ENCODE data around the gene NRXN3. TPM values are rescaled to one million over a fixed set of nuclear protein-coding genes. Genes with fewer than 3 reads are reported as not detected.

The NRXN3 gene
- total RNA-seq, 3 donors from 2014 or later = 2.1 to 27.3 (median 2.6) TPM

GRCh38 chr14:78202163-78202562 is 32.0 kb downstream of the NRXN3 start:
- intact Hi-C loops (cut with DNase I, micrococcal nuclease) = no loop called here
- no peak for ATAC-seq
- no peaks in the 10 kb centered on the region for H3K36me3 ChIP-seq (ENCODE audit: low read depth)
- TF ChIP-seq, protein P1, sequence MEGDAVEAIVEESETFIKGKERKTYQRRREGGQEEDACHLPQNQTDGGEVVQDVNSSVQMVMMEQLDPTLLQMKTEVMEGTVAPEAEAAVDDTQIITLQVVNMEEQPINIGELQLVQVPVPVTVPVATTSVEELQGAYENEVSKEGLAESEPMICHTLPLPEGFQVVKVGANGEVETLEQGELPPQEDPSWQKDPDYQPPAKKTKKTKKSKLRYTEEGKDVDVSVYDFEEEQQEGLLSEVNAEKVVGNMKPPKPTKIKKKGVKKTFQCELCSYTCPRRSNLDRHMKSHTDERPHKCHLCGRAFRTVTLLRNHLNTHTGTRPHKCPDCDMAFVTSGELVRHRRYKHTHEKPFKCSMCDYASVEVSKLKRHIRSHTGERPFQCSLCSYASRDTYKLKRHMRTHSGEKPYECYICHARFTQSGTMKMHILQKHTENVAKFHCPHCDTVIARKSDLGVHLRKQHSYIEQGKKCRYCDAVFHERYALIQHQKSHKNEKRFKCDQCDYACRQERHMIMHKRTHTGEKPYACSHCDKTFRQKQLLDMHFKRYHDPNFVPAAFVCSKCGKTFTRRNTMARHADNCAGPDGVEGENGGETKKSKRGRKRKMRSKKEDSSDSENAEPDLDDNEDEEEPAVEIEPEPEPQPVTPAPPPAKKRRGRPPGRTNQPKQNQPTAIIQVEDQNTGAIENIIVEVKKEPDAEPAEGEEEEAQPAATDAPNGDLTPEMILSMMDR (IDR thresholded peaks at IDR 0.05) = no peak
- no peaks in the 10 kb centered on the region for H3K4me1 ChIP-seq (ENCODE audit: low read depth)
- no peak for DNase-seq
- H3K9me3 ChIP-seq = no peaks in the 10 kb centered on the region
- H3K4me3 ChIP-seq = no peak overlapping the region

GRCh38 chr14:78202976-78203375 is 32.8 kb downstream of the NRXN3 start:
- ATAC-seq (no peak), DNase-seq (no peak)
- Histone ChIP-seq H3K4me1 (ENCODE audit: low read depth) (no peaks in the 10 kb centered on the region), H3K9me3 (no peaks in the 10 kb centered on the region), H3K36me3 (ENCODE audit: low read depth) (no peaks in the 10 kb centered on the region), H3K4me3 (no peak overlapping the region)
- intact Hi-C loops (cut with DNase I, micrococcal nuclease) = no loop called here
- TF ChIP-seq, protein P1 (IDR thresholded peaks at IDR 0.05) = no peak

GRCh38 chr14:78207414-78207813 is 37.2 kb downstream of the NRXN3 start:
- intact Hi-C loops (cut with DNase I, micrococcal nuclease) = no loop called here
- Histone ChIP-seq H3K4me3 (no peak overlapping the region), H3K4me1 (ENCODE audit: low read depth) (no peaks in the 10 kb centered on the region), H3K36me3 (ENCODE audit: low read depth) (no peaks in the 10 kb centered on the region), H3K9me3 (peaks cover 3% of the 10 kb centered on the region)
- ATAC-seq (no peak), DNase-seq (no peak)
- TF ChIP-seq, protein P1 (IDR thresholded peaks at IDR 0.05) = no peak

DNA sequence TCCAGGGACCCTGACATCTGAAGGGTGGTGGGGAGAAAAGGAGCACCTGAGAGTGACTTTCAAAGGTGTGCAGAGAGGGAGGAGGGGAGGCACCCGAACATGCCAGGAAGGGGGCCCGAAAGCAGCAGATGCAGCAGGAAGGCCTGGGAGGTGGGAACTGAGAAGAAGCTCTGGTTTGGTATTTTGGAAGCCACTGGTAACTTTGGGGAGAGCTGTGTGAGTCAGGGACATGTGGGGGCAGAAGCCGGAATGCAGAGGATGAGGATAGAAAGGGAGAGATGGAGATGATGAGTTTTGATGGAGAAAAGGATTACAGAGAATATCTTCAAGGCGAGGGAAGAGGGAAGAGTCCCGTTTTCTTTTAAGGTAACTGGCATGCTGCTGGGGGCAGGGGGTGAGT is 50.1 kb downstream of the NRXN3 start:
- intact Hi-C loops (cut with DNase I, micrococcal nuclease) = no loop called here
- no peak for ATAC-seq
- Histone ChIP-seq H3K9me3 (no peaks in the 10 kb centered on the region), H3K4me3 (no peak overlapping the region), H3K4me1 (ENCODE audit: low read depth) (no peaks in the 10 kb centered on the region), H3K36me3 (ENCODE audit: low read depth) (no peaks in the 10 kb centered on the region)
- no peak for DNase-seq
- TF ChIP-seq, protein P1 (IDR thresholded peaks at IDR 0.05) = no peak

DNA sequence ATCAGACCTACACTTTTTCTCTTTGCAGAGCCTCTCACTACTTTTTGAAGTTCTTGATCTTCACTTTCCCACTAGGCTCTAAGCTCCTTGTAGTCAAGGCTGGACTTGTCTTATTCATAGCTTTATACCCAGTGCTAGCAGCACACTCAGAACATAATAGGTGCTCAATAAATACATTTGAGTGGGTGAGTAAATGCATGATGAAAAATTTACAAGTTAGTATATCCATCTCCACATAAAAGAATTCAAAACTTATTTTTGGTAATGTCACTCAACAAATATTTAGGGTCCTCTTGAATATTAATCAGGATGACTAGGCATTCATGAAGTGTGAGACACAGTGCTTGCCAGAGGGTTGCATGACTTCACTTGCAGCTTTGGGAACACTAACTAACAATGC is 52.6 kb downstream of the NRXN3 start:
- intact Hi-C loops (cut with DNase I, micrococcal nuclease) = no loop called here
- TF ChIP-seq, protein P1 (IDR thresholded peaks at IDR 0.05) = no peak
- Histone ChIP-seq H3K9me3 (no peaks in the 10 kb centered on the region), H3K36me3 (ENCODE audit: low read depth) (no peaks in the 10 kb centered on the region), H3K4me3 (no peak overlapping the region), H3K4me1 (ENCODE audit: low read depth) (no peaks in the 10 kb centered on the region)
- DNase-seq (no peak), ATAC-seq (no peak)
